Bronchial epithelial cell (primary cell): ENCODE results near the gene BARHL1. TPM values are rescaled to one million over a fixed set of nuclear protein-coding genes. Genes with fewer than 3 reads are reported as not detected.

Experiments used
- DNase-seq: peaks from one replicate; pipeline ENCODE4 v3.0.0-alpha.2; 2010; ENCODE audit warnings: low read depth
- FAIRE-seq: peaks from 2 replicates; lab custom pipeline; 2011; peaks lifted over from hg19 to GRCh38; lab: Jason Lieb, UNC
- H3K27me3 ChIP-seq: 2 replicates; pipeline ENCODE4 v1.5.1; 2011; ENCODE audit warnings: low read length; ENCODE audit not compliant: control insufficient read depth, insufficient read depth
- H3K36me3 ChIP-seq: 2 replicates; pipeline ENCODE4 v1.5.1; 2011; ENCODE audit warnings: low read length; ENCODE audit not compliant: control insufficient read depth, insufficient read depth
- H3K4me3 ChIP-seq: 2 replicates; pipeline ENCODE4 v1.5.1; 2011; ENCODE audit warnings: mild to moderate bottlenecking, low read depth, low read length, control low read depth
- total RNA-seq: library from RNA; depleted of rRNA; stranded (reverse); fragments of >200 nt; gene quantifications from 2 replicates; pipeline ENCODE4 v1.2.1, GENCODE V29; 2014
- TF ChIP-seq, protein P1 (sequence below): IDR thresholded peaks from 2 replicates; pipeline ENCODE4 v1.5.1; 2011; ENCODE audit warnings: mild to moderate bottlenecking, moderate library complexity, low read length, control low read depth, inconsistent platforms; ENCODE audit not compliant: insufficient read depth, severe bottlenecking

BARHL1 gene
- total RNA-seq, 1 donor from 2014 or later, result not detected

DNA sequence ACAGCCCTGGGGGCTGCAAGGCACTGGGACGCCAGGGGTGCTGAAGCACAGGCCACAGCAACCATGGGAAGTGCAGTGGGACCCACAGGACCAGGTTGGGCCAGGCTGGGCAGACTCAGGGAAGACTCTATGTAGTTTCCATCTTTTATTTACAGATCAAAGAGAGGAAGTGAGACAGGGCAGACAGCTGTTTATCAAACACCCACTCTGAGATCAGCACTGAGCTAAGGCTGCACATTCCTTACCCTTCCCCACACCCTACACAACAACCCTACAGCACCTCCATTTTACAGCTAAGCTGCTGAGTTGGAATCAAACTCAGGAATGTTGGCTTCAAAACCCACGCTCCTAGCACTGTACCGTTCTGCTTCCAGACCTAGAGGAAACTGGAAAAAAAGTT lies 19.8 kb downstream of the BARHL1 start:
- DNase-seq (no peak), FAIRE-seq (peak; percentile 86)
- no peak overlapping the region for H3K4me3 ChIP-seq
- H3K27me3 ChIP-seq, result no peaks in the 10 kb centered on the region
- peaks cover 7% of the 10 kb centered on the region for H3K36me3 ChIP-seq
- TF ChIP-seq, protein P1, sequence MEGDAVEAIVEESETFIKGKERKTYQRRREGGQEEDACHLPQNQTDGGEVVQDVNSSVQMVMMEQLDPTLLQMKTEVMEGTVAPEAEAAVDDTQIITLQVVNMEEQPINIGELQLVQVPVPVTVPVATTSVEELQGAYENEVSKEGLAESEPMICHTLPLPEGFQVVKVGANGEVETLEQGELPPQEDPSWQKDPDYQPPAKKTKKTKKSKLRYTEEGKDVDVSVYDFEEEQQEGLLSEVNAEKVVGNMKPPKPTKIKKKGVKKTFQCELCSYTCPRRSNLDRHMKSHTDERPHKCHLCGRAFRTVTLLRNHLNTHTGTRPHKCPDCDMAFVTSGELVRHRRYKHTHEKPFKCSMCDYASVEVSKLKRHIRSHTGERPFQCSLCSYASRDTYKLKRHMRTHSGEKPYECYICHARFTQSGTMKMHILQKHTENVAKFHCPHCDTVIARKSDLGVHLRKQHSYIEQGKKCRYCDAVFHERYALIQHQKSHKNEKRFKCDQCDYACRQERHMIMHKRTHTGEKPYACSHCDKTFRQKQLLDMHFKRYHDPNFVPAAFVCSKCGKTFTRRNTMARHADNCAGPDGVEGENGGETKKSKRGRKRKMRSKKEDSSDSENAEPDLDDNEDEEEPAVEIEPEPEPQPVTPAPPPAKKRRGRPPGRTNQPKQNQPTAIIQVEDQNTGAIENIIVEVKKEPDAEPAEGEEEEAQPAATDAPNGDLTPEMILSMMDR, result no peak

DNA sequence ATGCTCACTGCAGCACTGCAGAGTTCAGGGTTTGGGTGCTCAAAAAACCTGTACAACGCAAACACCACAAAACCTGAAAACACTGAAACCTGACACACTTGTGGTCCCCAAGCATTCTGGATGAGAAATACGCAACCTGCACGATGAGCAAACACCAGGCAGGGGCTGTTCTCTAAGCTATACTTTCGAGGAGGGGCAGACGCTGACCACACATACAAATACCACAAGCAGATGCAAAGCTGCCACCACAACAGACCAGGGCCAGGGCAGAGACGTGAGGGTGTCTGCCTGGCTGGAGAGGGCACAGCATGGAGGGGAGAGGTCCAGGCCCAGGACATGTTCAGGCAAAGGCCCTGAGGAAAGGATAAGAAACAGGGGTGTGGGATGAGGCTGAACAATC lies 23.0 kb downstream of the BARHL1 start:
- FAIRE-seq, result peak; percentile 60
- Histone ChIP-seq H3K27me3 (no peaks in the 10 kb centered on the region), H3K36me3 (peaks cover 11% of the 10 kb centered on the region), H3K4me3 (no peak overlapping the region)
- TF ChIP-seq, protein P1, result no peak
- no peak for DNase-seq

DNA sequence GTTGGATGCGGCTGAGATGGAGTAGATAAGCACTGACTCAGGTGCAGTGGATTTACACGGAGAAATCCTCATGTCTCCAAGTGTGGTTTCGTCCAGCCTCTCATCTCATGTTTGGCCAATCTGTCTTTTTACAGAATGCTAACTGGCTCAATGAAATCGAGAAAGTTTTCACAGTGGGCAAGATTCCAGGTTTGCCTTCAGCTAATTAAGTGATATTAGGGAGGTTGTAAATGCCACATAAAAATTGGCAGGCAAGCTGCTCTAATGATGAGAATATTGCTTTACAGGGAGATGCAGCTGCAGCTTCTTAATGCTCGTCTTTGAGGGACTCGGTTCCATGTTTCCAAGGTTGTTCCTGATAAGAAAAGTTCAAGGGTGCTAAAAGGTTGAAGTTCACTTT lies 23.7 kb downstream of the BARHL1 start:
- Histone ChIP-seq H3K4me3 (no peak overlapping the region), H3K36me3 (peaks cover 11% of the 10 kb centered on the region), H3K27me3 (no peaks in the 10 kb centered on the region)
- FAIRE-seq (no peak), DNase-seq (no peak)
- TF ChIP-seq, protein P1, result no peak

DNA sequence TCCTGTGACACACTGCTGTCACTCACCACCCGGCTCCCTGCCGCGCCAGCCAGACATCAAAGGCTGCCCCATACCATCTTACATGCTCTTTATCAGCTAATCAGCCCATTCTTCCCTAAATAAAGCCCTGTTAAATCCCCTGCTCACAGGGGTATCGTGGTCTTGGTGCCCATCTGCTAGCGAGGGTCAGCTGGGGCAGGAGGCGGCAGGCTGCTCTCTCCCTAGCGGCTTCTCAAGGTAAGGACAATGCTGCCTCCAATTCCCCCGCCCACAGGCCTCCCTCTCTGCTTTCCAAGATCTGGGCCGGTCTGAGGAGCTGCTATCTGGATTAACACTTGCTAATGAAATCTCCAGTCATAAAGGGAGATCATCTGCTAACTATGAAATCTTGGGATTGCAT lies 26.8 kb downstream of the BARHL1 start:
- Histone ChIP-seq H3K4me3 (no peak overlapping the region), H3K36me3 (peaks cover 17% of the 10 kb centered on the region), H3K27me3 (no peaks in the 10 kb centered on the region)
- TF ChIP-seq, protein P1, result no peak
- no peak for DNase-seq
- no peak for FAIRE-seq

DNA sequence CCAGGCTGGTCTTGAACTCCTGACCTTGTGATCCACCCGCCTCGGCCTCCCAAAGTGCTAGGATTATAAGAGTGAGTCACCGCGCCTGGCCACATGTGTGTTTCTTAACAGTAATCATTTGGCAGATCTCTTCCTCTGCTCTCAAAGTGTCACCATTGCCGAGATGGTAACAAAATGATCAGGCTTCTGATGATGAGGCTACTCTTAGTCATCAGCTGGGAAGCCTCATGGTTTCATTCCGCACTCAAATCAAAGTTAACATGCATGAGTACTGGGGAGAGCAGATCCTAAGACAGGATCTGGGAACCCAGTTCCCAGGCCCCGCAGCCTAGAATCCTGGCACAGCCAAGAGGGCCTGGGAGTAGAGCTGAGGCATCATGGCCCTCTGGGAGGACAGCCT lies 27.4 kb downstream of the BARHL1 start:
- FAIRE-seq, result no peak
- Histone ChIP-seq H3K4me3 (no peak overlapping the region), H3K27me3 (no peaks in the 10 kb centered on the region), H3K36me3 (peaks cover 17% of the 10 kb centered on the region)
- DNase-seq, result peak; percentile 49
- TF ChIP-seq, protein P1, result no peak

DNA sequence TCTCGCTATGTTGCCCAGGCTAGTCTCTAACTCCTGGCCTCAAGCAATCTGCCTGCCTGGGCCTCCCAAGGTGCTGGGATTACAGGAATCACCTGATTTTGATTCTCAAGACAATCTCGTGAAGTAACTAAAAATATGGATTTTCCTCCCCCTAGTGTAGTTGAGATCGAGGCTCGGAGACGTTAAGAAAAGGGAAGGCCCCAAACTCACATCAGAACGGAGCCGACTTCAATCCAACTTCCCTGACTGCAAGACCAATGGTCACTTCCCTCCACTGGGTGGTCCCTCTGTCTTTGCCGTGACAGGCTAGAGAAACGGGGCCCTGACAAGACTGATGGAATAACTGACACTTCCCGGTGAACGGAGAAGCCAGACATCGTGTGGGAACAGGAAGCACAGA lies 28.3 kb downstream of the BARHL1 start:
- peaks cover 16% of the 10 kb centered on the region for H3K36me3 ChIP-seq
- FAIRE-seq (no peak), DNase-seq (no peak)
- TF ChIP-seq, protein P1, result no peak
- no peaks in the 10 kb centered on the region for H3K27me3 ChIP-seq
- no peak overlapping the region for H3K4me3 ChIP-seq
